HG03025 (cell line): ENCODE data around the gene GOLPH3L.
"Not testable (repeated sequence)": the region's sequence is repeated elsewhere in the genome, so short reads cannot be mapped to it uniquely, and the experiment has no call there.

ENCODE experiments used
- ATAC-seq: cut with Tn5 transposase; IDR thresholded peaks from one replicate; pipeline ENCODE4 v1.9.1; 2021; ENCODE audit warnings: mild to moderate bottlenecking, moderate library complexity; ENCODE audit not compliant: unreplicated experiment, low FRiP score

The GOLPH3L gene

DNA sequence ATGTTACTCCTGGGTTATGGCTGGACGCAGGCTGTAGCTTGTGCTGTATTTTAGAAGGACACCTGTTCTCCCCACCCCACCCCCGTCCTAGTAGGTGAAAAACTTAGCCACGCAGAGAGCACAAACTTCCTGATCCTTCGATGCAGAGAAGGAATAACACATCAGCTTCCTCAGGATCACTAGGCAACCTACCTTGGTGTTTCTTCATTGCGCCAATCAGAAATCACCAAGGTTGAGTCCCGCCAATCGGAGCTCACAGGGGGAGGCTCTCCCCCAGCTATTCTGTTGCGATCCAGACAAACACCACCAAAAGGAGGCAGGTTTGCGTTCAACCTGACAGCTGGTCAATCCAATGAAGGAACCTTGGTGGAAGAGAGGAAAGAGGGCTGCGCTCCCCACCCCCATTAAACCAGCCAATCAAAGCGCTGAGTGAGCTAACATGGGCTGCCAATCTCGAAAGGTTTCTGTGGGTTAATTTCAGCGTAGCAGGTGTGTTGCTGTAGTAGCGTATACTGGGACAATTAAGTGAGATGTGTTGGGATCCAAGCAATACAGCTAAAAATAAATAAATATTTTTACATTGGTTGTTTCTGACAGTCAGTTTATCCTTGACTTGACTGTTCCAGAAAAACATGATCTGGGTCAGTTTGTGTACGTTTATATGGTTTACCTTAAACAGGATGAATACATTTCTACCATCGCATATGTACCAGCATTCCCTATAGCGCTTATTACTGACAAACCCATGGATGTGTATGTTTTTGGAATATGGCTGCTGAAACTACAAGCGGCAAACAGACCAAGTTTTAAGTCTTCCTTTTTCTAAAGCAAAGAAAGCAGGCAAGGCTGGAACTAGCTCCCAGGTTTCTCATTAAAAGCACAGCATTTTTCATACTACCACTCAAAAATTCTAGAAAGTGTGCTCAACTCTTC, at the start of gene GOLPH3L:
Gene GOLPH3L (minus strand): TSS at position 160 of the 933 bp plus-strand sequence. CDS start 2,316 bp downstream, outside the sequence.
- peak; percentile 95 for ATAC-seq

DNA sequence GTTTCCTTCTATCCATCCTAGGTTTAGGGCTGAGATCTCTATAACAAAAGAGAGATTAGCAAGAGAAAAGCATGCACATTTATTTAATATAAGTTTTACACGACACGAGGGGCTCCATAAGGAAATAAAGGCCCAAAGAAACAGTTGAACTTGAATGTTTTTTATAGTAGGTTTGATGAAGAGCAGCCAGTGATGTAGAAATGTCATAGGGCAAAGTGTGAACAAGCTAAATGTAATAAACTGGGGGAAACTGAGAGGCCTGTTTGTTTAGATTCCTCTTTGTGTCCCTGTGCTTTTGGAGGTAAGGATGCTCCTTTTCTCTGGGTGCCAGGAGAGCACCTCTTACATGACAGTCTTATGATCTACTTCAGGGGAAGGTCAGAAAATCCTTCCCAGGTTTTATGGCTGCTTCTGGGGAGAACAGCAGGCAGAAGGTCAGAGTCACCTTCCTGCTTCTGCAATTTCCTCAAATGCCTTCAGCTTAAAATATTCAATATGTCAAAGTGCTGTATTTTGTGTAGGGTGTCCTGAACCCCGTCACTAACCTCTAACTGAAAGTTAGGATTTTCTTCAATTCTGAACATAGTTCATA, 33.3 kb upstream of the GOLPH3L start:
- no peak for ATAC-seq

DNA sequence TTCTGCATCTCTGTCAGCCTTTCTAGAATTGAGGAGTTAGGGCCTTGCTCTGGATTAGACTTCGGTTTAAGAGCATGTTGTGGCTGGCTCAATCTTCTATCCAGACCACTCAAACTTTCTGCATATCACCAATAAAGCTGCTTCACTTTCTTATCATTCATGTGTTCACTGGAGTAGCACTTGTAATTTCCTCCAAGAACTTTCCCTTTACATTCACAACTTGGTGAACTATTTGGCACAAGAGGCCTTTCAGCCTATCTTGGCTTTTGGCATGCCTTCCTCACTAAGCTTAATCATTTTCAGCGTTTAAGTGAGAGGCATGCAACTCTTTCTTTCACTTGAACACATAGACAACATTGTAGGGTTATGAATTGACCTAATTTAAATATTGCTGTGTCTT, 27.4 kb upstream of the GOLPH3L start:
- ATAC-seq: no peak

DNA sequence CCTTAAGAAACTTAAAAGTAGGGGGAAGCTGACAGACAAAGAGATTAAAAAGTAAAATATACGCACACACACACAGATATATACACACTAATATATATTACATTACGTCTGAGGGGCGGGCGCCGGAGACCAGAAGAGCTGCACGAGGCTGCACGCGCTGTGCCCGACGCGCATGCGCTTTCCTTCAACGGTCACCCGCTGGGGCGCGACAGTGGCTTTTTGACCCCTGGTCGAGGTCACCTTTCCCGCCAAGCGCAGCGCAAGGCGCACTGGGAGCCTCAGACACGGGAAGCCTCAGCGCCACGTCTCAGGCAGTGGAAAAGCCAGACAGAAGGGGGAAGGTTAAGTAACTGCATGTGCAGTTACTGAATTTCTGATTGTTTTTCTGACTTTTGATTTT, 23.7 kb upstream of the GOLPH3L start, which contains the start of gene HORMAD1:
Gene HORMAD1 (minus strand): TSS at position 193 of the 400 bp plus-strand sequence. CDS start 1,390 bp downstream, outside the sequence.
- no peak for ATAC-seq

DNA sequence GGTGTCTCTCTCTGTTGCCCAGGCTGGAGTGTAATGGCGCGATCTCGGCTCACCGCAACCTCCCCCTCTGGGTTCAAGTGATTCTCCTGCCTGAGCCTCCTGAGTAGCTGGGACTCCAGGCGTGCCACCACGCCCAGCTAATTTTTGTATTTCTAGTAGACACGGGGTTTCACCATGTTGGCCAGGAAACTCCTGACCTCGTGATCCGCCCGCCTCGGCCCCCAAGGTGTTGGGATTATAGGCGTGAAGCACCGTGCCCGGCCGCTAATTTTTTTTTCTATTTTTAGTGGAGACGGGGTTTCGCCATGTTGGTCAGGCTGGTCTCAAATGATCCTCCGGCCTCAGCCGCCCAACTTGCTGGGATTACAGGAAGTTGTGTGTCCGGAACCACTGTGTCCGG, 23.1 kb upstream of the GOLPH3L start:
- no peak for ATAC-seq

DNA sequence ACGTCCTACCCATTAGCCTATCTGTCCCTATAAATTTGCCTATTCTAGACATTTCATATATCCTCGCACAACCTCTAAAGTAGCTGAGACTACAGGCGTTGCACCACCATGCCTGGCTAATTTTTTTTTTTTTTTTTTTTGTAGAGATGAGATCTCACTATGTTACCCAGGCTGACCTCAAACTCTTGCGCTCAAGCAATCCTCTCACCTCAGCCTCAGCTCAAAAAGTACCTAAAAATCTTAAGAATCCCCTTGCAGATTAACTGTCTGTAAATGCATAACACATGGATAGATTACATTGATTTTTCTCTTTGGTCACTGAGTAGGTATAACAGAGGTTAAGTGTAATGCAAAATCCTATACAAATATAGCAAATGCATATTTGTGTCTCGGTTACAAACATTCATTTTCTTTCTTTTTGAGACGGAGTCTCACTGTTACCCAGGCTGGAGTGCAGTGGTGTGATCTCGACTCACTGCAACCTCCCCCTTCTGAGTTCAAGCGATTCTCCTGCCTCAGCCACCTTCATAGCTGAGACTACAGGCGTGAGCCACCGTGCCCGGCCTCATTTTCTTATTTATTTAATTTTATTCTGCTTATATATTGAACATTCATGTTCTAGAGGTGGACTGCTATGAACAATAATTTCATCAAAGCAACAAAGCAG, 21.4 kb upstream of the GOLPH3L start:
- no peak for ATAC-seq

DNA sequence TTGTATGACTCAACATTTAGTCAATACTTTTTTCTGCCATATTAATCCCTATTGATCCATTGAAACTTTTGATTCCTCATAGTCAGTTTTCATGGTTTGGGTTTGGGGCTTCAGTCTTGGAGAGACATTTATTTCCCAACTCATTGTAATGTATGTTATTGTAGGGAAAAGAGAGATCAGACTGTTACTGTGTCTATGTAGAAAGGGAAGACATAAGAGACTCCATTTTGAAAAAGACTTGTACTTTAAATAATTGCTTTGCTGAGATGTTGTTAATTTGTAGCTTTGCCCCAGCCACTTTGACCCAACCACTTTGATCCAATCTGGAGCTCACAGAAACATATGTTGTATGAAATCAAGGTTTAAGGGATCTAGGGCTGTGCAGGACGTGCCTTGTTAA, 12.1 kb upstream of the GOLPH3L start:
- ATAC-seq: not testable (repeated sequence)

DNA sequence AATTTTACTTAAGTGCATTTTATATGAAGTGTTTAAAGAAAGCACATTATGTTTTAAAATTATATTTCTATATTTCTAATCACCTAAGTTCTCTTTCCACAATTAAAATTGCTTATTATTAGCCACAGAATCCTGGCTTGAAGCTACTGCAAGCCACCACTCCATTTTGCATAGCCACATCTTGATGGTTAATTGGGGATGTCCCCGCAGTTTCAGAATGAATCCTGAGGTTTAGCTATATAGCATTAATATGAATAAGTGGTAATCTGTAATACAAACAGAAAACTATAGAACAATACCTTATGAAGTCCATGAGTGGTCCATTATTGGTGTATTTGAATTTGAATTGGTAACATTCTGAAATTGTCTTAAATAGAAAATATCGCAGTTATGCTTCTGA, 11.6 kb upstream of the GOLPH3L start:
- ATAC-seq: no peak

DNA sequence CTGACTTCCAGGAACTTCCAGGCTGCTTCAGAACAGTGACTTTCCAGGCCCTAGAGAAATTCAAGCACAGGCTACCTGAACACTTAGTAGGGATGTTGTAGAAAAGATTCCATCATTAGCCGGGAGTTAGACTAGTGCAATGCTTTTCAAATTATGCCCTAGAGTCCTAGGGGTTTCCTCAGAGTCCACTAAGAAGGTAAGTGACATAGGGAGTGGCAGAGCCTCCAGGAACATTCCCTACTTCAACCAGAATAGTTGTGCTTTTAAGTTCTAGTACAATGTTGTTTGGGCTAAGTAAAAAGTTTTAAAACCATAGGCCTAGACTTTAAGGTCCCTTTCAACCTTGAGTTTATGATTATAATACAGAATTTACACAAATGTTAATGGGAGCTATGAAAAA, 9.1 kb upstream of the GOLPH3L start:
- ATAC-seq: no peak

DNA sequence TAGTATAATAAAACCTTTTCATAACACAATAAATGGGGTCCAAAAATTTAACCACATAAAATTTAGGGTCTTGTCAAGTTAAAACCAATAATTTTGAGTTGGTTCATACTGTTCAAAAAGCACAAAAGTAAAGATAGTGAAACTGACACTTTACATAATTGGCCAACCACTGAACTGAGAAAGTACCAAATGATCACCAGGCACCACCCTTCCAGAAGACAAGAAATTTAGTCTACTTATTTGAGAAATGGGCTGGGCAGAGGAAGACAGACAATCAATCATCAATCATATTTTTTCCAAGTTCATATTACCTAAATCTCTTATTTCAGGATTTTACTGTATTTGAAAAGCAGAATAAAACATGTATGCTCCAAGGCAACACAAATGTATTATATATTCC, 6.5 kb upstream of the GOLPH3L start:
- no peak for ATAC-seq

DNA sequence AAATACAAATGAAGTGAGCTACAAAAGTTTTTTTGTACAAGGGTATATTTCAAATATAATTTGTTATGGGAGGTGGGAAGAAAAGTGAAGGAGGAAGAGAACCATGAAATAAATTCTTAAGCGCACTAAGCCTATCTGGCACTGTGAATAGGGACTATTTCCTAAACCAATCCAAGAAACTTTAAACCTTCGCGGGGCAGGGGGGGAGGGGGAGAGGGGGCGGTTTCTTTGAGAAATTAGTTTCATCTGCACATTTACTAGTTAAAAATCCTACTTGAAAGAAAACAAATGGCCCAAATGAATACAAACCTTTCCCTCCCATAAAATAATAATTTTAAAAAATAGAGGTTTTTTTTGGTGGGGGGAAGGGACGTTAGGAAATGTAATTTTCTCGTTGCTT, 364 bp downstream of the GOLPH3L start:
- ATAC-seq: no peak

DNA sequence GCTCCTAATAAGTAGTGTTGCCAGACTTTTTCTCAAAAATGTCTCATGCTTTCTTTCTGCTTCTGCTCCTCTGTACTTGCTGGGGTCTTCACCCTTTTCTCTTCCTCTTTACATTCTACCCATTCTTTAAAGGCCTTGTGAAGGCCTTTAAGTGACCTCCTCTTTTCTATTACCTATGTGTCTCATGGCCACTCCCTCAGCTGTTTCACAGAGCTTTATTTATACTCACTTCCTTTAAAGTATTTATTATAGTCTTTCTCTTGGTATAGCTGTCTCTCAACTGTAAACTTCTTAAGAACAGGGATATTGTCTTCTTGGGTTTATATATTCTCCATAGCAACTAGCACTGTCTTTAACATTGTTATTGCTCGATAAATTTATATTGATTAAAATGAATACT, 792 bp downstream of the GOLPH3L start:
- ATAC-seq: no peak

DNA sequence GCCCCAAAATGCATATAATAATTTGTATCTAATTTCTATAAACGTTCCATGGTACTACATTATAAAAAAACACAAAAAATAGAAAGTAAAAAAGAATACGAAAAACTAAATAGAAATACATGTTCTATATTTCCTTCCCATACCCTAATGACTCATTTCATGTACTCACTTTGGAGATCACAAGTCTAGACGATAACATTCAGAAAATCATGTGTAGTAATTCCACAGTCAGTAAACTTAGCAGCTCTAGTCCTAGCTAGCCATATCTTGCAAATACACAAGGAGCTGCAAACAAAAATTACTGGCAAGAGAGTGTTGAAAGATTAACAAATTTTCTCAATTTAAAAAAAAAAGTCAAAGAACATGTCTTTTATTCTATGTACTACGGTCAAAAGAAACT, 1.4 kb downstream of the GOLPH3L start:
- no peak for ATAC-seq

DNA sequence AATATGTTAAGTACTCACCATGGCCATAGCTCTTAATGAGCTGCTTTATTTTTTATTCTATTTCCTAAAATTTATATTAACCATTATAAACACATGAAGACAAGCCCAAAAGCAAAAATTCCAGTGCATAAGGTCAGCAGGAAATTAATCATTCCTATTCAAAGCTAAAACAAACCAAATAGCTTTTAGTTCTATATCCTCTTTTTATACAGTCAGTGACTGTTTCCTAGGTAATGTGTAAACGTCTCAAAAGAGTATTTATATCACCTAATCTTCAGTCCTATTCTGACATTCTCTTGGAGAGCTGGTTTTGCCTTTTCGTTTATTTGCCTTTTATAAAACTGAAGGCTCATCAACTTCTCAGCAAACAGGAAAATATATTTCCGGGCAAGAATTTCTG, 4.2 kb downstream of the GOLPH3L start:
- ATAC-seq: no peak

DNA sequence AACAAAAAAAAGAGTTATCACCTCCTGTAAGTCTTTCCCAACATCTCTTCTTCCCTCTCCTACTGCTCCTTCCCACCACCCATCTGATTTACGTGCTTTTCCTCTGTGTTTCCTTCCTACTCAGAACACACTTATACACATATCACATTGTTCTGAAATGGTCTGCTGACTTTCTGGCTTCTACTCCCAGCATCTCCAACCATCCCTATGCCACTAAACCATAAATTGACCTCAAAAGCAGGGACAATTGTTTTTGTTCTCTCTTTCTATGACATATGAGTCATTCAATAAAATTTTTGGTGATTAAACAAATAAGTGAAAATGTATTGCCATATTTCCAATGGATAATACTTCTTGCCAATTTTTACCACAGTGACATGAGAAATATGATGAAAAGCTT, 8.2 kb downstream of the GOLPH3L start:
- ATAC-seq: no peak

DNA sequence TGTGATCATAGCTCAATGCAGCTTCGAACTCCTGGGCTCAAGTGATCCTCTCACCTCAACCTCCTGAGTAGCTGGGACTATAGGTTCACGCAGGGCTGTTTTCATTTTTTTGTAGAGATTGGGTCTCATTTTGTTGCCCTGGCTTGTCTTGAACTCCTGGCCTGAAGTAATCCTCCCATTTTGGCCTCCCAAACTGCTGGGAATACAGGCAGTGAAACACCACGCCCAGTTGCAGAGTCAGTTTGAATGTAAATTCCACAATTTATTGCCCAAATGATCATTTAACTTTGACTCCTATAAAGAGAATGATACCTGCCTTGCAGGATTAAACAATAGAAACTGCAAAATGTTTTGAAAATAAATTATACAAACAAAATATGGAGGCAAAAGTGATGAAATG, 10.7 kb downstream of the GOLPH3L start:
- ATAC-seq: no peak

DNA sequence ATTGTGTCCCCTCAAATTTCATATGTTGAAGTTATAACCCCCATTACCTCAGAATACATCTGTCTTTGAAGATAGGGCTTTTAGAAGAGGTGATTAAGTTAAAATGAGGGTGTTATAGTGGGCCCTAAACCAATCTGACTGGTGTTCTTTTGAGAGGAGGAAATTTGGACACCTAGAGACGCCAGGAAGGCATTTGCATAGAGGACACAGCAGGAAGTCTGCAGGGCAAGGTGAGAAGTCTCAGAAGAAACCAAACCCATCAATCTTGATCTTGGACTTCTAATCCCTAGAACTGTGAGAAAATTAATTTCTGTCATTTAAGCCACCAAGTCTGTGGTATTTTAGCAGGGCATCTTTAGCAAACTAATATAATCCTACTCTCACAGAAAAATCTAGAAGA, 13.0 kb downstream of the GOLPH3L start:
- no peak for ATAC-seq

DNA sequence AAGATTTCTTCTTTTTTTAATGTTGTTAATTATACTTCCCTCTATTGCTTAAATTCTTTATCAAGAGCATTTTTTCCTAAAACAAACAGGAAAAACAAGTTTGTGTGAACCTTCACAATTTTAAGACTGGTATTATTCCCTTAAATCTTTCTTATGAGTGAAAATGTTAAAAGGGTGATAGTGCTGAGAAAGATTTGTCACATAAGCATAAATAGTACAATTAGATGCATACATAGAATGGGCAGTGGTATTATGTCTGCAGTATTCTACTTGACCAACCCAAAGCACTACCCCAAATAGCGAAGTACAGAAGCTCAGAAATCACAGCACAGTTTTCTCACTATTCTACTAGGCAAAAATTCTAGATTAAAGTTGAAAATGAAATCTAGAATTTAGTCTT, 18.0 kb downstream of the GOLPH3L start:
- ATAC-seq: no peak

DNA sequence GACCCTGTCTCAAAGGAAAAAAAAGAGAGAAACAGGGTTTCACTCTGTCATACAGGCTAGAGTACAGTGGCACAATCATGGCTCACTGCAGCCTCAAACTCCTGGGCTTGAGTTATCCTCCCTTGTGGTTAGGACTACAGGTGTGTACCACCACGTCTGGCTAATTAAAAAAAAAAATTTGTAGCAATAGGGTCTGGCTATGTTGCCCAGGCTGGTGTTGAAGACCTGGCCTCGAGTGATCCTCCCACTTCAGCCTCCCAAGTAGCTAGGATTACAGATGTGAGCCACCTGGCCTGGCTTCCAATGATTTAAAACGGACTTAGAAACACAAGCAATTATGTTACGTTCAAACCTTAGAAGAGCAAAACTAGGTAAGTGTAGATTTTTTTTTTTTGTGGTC, 22.1 kb downstream of the GOLPH3L start:
- ATAC-seq: no peak

DNA sequence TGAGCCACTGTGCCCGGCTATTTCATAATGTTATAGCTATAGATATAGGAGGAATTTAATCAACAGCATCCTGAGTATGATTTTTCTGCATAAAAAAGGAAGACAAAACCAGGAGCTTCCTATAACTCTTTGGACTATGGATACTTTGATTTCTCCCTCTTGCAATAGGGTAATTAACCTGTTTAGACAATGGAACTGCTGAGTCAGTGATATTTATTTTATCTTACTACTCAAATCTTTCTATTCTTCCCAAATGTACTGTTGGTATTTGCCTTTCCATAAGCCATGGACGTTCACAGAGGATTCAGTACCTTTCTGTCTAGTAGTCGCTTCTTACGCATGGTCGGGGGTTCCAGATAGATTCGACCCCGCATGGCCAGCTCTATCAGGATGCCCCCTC, 33.6 kb downstream of the GOLPH3L start:
- no peak for ATAC-seq

DNA sequence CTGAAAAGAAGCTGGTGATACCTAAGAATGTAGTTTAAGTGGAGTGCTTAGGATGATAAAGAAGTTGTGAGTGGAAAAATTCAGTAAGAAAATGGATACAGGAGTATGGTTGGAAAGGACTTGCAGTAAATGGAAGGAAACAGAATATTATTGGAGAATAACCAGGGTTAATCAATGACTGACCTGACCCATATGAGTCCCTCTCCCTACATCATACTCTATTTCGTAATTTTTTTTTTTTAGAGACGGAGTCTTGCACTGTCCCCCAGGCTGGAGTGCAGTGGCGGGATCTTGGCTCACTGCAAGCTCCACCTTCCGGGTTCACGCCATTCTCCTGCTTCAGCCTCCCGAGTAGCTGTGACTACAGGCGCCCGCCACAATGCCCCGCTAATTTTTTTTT, 34.1 kb downstream of the GOLPH3L start:
- no peak for ATAC-seq
